Endothelial cell of umbilical vein (primary cell): ENCODE measurements around the gene ASAP2. TPM values are rescaled to one million over a fixed set of nuclear protein-coding genes. Genes with fewer than 3 reads are reported as not detected.

ENCODE experiments used
- BruUV-seq: library from RNA; stranded (reverse); fragments of 400-500 nt; replicated peaks from 2 replicates; lab custom pipeline; 2021; lab: Mats Ljungman, UMichigan
- CTCF ChIA-PET: fragments of 300-600, 350-600 bp; sonication (Branson Sonifier 250); formaldehyde crosslinking; loops from one replicate; lab custom pipeline; 2021; ENCODE audit warnings: antibody characterized with exemption, inconsistent platforms; lab: Charles Lee
- POLR2A ChIA-PET: fragments of 300-600, 350-600 bp; sonication (Branson Sonifier 250); formaldehyde crosslinking; loops from one replicate; lab custom pipeline; 2021; ENCODE audit warnings: antibody characterized with exemption, inconsistent platforms; lab: Charles Lee
- DNase-seq: peaks from one replicate; pipeline ENCODE4 v3.0.0-alpha.2; 2011; ENCODE audit warnings: low read depth, low spot score
- FAIRE-seq: peaks from 2 replicates; lab custom pipeline; 2011; peaks lifted over from hg19 to GRCh38; lab: Jason Lieb, UNC
- H2AFZ ChIP-seq: 2 replicates; pipeline ENCODE4 v1.6.0; 2012; ENCODE audit warnings: low read depth, low read length, control low read depth, inconsistent platforms
- H3K27ac ChIP-seq: 2 replicates; pipeline ENCODE4 v1.5.1; 2011; ENCODE audit warnings: low read depth, mild to moderate bottlenecking, control low read depth, low read length, moderate library complexity; ENCODE audit not compliant: insufficient read depth
- H3K27me3 ChIP-seq, 2 experiments: 2 replicates each; pipeline versions ENCODE4 v1.6.0 to v1.6.1; 2011; ENCODE audit warnings: low read length in 2 of 2, mixed read lengths in 1 of 2; ENCODE audit not compliant: control insufficient read depth in 2 of 2, insufficient read depth in 2 of 2
- H3K36me3 ChIP-seq, 2 experiments: 2 replicates in 1 of 2; 3 replicates in 1 of 2; pipeline ENCODE4 v1.5.1; 2011; ENCODE audit warnings: low read length in 2 of 2, mild to moderate bottlenecking in 1 of 2, moderate library complexity in 1 of 2; ENCODE audit not compliant: control insufficient read depth in 2 of 2, insufficient read depth in 2 of 2; ENCODE audit errors: extremely low read depth in 1 of 2
- H3K4me1 ChIP-seq: 3 replicates; pipeline ENCODE4 v1.5.1; 2011; ENCODE audit warnings: mild to moderate bottlenecking, low read length; ENCODE audit not compliant: control insufficient read depth, insufficient read depth; ENCODE audit errors: extremely low read depth
- H3K4me2 ChIP-seq: 2 replicates; pipeline ENCODE4 v1.6.1; 2011; ENCODE audit warnings: low read length, control low read depth, mixed read lengths; ENCODE audit not compliant: insufficient read depth
- H3K4me3 ChIP-seq, 3 experiments: fragments of 200-600 bp in 1 of 3; sonication (generic), shearing (Covaris generic) in 1 of 3; replicated peaks in 1 of 3; 2 replicates each; pipeline ENCODE4 v1.5.1; 2011 to 2016; ENCODE audit warnings: control low read depth in 3 of 3, low read length in 3 of 3, mild to moderate bottlenecking in 2 of 3, inconsistent platforms in 1 of 3, low read depth in 1 of 3, moderate library complexity in 1 of 3; ENCODE audit not compliant: insufficient read depth in 1 of 3
- H3K79me2 ChIP-seq: 2 replicates; pipeline ENCODE4 v1.6.0; 2012; ENCODE audit warnings: low read length, inconsistent platforms; ENCODE audit not compliant: control insufficient read depth, insufficient read depth
- H3K9ac ChIP-seq: replicated peaks from 2 replicates; pipeline ENCODE3; 2011; ENCODE audit warnings: low read length, control low read depth; ENCODE audit not compliant: insufficient read depth; ENCODE audit errors: extremely low read depth
- H3K9me1 ChIP-seq: replicated peaks from 3 replicates; pipeline ENCODE4 v1.6.0; 2011; ENCODE audit warnings: mild to moderate bottlenecking, low read length; ENCODE audit not compliant: control insufficient read depth, insufficient read depth; ENCODE audit errors: extremely low read depth
- H3K9me3 ChIP-seq: replicated peaks from 2 replicates; pipeline ENCODE4 v1.5.1; 2012; ENCODE audit warnings: low read length, inconsistent platforms; ENCODE audit not compliant: control insufficient read depth, insufficient read depth
- H4K20me1 ChIP-seq: replicated peaks from 2 replicates; pipeline ENCODE3; 2011; ENCODE audit warnings: mild to moderate bottlenecking, low read length; ENCODE audit not compliant: control insufficient read depth, insufficient read depth; ENCODE audit errors: extremely low read depth
- EZH2 ChIP-seq: IDR thresholded peaks from 2 replicates; pipeline ENCODE4 v1.6.1; 2012; ENCODE audit warnings: borderline replicate concordance, low read depth, mild to moderate bottlenecking, moderate library complexity, low read length, inconsistent platforms; ENCODE audit not compliant: severe bottlenecking
- FOS ChIP-seq: IDR thresholded peaks from 2 replicates; pipeline ENCODE4 v1.6.1; 2011; ENCODE audit warnings: mild to moderate bottlenecking, low read length, moderate library complexity, borderline replicate concordance; ENCODE audit not compliant: insufficient read depth
- GATA2 ChIP-seq: IDR thresholded peaks from 2 replicates; pipeline ENCODE4 v1.7.0; 2011; ENCODE audit warnings: low read depth, mild to moderate bottlenecking, moderate library complexity, mixed read lengths, low read length; ENCODE audit not compliant: insufficient read length, insufficient read depth
- JUN ChIP-seq: IDR thresholded peaks from 2 replicates; pipeline ENCODE4 v1.6.1; 2011; ENCODE audit warnings: borderline replicate concordance, low read depth; ENCODE audit not compliant: insufficient read length, insufficient read depth
- MYC ChIP-seq: IDR thresholded peaks from one replicate; pipeline ENCODE4 v1.6.1; 2011; ENCODE audit warnings: mild to moderate bottlenecking, low read depth, low read length
- POLR2A ChIP-seq: IDR thresholded peaks from 2 replicates; pipeline ENCODE4 v1.6.1; 2012; ENCODE audit warnings: low read depth, mild to moderate bottlenecking, control low read depth, low read length
- POLR2AphosphoS5 ChIP-seq: IDR thresholded peaks from 2 replicates; pipeline ENCODE4 v1.6.1; 2012; ENCODE audit warnings: low read depth, mild to moderate bottlenecking, control low read depth, low read length, moderate library complexity; ENCODE audit not compliant: insufficient read depth
- dilution Hi-C: fragments of 300-500 bp; cut with MboI; formaldehyde crosslinking; loops from one replicate; pipeline ENCODE4 v1.15.0; 2019; ENCODE audit warnings: low sequenced_read_pairs; ENCODE audit not compliant: extremely low pct_ligation_motif_present
- intact Hi-C: fragments of 100-400 bp; cut with micrococcal nuclease; formaldehyde crosslinking; loops from one replicate; pipeline ENCODE4 v1.10.0; 2022
- polyA plus RNA-seq, 4 experiments: library from polyadenylated mRNA; depleted of rRNA in 3 of 4; stranded (reverse) in 3 of 4; unstranded in 1 of 4; fragments of >200 nt; gene quantifications; 2 replicates each; pipeline versions ENCODE4 v1.2.1 to v1.2.3, GENCODE V29; 2011 to 2012; ENCODE audit warnings: missing spikeins in 1 of 4
- total RNA-seq: library from RNA; stranded (reverse); gene quantifications from 2 replicates; pipeline ENCODE4 v1.2.3, GENCODE V29; 2021
- TF ChIP-seq, protein P1 (sequence below): IDR thresholded peaks from 2 replicates; pipeline ENCODE4 v1.6.1; 2011; ENCODE audit not compliant: insufficient read depth, insufficient read length
- TF ChIP-seq, protein P2 (sequence below), 2 donors: IDR thresholded peaks; 1 replicate in 1 of 2; 2 replicates in 1 of 2; pipeline ENCODE4 v1.5.1; 2011; ENCODE audit warnings: low read length in 2 of 2, mild to moderate bottlenecking in 2 of 2, moderate library complexity in 2 of 2, control low read depth in 1 of 2, inconsistent platforms in 1 of 2, low read depth in 1 of 2; ENCODE audit not compliant: insufficient read depth in 1 of 2; ENCODE audit errors: extremely low read depth in 1 of 2

The ASAP2 gene
- total and polyA plus RNA-seq, 2 donors (not counting 3 experiments of a cell fraction or from before 2014, with no cell fraction given), result 31.1 to 79.2 TPM

- peaks cover 9 to 24% of the 10 kb centered on the region in 2 experiments for H3K36me3 ChIP-seq
- CTCF ChIA-PET, result interaction anchor here (1.4 to 1.5 kb wide), 2 partner anchors 8 to 9 kb away, joined by 4 read pairs; no protein-coding TSS in a partner anchor
- no peaks in the 10 kb centered on the region for H3K27me3 ChIP-seq
- no TSS peak for BruUV-seq
- peaks cover 5% of the 10 kb centered on the region for H3K4me1 ChIP-seq
- no peak overlapping the region for H3K4me2 ChIP-seq
- POLR2A ChIA-PET, result no interaction called here
- no peaks in the 10 kb centered on the region for H3K9me3 ChIP-seq
- TF ChIP-seq, protein P1, sequence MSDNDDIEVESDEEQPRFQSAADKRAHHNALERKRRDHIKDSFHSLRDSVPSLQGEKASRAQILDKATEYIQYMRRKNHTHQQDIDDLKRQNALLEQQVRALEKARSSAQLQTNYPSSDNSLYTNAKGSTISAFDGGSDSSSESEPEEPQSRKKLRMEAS, result no peak
- TF ChIP-seq, protein P2, sequence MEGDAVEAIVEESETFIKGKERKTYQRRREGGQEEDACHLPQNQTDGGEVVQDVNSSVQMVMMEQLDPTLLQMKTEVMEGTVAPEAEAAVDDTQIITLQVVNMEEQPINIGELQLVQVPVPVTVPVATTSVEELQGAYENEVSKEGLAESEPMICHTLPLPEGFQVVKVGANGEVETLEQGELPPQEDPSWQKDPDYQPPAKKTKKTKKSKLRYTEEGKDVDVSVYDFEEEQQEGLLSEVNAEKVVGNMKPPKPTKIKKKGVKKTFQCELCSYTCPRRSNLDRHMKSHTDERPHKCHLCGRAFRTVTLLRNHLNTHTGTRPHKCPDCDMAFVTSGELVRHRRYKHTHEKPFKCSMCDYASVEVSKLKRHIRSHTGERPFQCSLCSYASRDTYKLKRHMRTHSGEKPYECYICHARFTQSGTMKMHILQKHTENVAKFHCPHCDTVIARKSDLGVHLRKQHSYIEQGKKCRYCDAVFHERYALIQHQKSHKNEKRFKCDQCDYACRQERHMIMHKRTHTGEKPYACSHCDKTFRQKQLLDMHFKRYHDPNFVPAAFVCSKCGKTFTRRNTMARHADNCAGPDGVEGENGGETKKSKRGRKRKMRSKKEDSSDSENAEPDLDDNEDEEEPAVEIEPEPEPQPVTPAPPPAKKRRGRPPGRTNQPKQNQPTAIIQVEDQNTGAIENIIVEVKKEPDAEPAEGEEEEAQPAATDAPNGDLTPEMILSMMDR (IDR thresholded peaks at IDR 0.05; ENCODE audit: extremely low read depth in 1 of 2, insufficient read depth in 1 of 2, low read depth in 1 of 2, low read length in 2 of 2), result no peak
- TF ChIP-seq GATA2, result no peak
- TF ChIP-seq EZH2, result no peak
- no peak for TF ChIP-seq POLR2A
- TF ChIP-seq FOS, result no peak
- TF ChIP-seq MYC, result no peak
- no peak for TF ChIP-seq POLR2AphosphoS5
- TF ChIP-seq JUN, result no peak
- no peaks in the 10 kb centered on the region for H3K9me1 ChIP-seq
- H3K27ac ChIP-seq, result no peak overlapping the region
- H4K20me1 ChIP-seq, result no peaks in the 10 kb centered on the region
- intact Hi-C loops, result no loop called here
- FAIRE-seq (no peak), DNase-seq (no peak)
- dilution Hi-C loops, result no loop called here
- no peak overlapping the region for H2AFZ ChIP-seq
- H3K79me2 ChIP-seq, result peaks cover 43% of the 10 kb centered on the region
- no peak overlapping the region for H3K9ac ChIP-seq
- H3K4me3 ChIP-seq, result no peak overlapping the region
Observed at GRCh38 chr2:9319338-9319715, 112.7 kb downstream of the ASAP2 start.
